Middle frontal gyrus (tissue), 1 donor: Measurements from ENCODE around the gene SCARF2.
"Not testable (repeated sequence)": the region's sequence is repeated elsewhere in the genome, so short reads cannot be mapped to it uniquely, and the experiment has no call there.

Source experiments
- DNase-seq: peaks from one replicate; pipeline ENCODE4 v3.0.0-alpha.2; 2015; ENCODE audit warnings: low spot score; ENCODE audit errors: extremely low spot score

The SCARF2 gene

DNA sequence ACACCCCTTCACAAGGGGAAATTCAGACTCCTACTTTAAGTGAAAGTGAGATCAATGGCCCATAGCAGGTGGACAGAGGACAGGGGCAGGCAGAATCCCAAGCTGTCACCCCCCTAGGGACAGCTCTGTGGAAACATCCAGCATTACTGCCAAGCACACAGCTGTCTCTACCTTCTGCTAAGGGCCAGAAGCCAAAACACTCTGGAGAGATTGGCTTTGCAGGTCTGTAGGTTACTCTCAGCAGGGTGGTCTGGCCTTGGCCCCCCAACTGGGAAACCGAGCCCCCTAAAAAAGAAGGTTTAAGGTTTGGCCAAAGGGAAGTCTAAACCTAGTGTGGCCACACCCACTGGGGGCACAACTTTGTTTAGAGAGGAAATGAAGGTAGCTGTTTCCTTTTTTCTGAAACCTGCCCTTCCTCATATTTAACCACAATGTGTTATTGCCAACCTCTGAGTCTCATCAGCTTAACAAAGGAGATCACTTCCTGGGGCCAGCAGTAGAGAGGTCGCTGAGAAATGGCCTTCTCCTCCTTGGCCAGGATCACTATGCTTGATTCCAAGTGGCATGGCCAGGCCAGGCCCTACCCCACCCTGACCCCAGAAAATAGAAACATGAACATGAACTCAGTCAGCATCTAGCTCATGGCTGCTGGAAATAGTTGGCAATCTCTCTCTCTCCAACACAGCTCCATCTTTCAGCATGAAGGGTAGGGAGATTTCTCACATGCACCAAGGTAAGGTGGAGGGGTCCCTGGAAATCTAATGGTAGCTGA, 25.9 kb upstream of the SCARF2 start:
- no peak for DNase-seq

DNA sequence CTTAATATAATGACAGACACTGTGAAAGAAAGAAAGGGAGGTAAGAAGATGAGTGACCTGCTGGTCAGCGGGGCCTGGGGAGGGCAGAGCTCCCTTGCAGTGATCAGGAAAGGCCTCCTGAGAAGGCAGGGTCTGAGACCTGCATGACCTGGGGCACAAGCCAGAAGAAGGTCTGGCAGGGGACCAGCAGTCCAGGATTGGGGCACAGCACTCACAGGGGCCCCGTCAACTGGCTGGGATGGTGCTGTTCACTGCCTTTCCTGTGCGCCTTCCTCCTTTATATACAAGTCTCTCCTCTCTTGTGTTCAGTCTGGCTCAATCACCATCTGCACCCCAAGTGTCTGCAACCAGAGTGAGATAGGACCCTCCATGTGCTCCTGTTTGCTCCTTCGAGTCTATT, 22.2 kb upstream of the SCARF2 start:
- no peak for DNase-seq

DNA sequence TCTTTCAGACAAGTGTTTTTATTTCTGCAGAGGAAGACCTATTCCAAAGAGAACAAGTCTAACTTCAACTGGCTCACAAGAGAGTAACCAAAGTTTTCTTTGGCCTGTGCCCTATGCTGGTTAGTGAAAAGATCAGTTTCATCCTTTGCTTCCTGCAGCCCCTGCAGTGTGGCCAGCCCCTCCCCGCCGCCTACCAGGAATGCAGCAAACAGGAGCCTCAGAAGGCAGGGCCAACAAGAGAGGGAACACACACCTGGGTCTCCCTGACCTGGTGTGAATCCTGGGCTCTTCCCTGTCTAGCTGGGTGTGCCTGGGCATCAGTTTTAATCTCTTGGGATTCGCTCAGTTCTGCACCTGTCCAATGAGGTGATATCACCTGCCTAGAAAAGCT, 21.5 kb upstream of the SCARF2 start:
- no peak for DNase-seq

DNA sequence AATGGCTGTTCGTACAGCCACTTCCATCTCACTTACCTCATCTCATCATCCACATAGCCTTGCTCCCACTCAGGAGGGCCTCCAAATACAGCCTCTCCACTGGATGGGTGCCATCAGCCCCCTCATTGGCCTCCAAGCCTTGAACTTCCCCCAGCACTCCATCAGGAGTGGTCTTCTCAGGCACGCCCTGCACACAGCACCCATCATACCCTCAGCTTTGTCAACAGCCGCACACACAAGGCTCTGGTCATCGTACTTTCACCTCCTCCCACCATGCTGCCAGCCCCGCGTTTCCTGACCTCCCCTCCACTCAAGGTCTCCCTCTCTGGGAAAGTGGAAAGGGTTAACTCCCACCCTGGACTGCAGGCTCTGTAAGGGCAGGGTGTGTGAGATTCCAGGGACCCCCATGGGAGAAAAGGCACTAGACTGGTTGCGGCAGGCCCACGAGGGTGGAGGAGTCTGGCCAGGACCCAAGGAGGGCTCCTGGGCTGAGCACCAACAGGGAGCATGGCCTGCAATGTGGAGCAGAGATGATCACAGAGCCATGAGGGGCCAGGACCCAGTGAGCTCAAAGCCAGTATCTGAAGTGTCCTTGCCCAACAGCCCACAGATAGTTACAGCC, 21.0 kb upstream of the SCARF2 start:
- DNase-seq: no peak

DNA sequence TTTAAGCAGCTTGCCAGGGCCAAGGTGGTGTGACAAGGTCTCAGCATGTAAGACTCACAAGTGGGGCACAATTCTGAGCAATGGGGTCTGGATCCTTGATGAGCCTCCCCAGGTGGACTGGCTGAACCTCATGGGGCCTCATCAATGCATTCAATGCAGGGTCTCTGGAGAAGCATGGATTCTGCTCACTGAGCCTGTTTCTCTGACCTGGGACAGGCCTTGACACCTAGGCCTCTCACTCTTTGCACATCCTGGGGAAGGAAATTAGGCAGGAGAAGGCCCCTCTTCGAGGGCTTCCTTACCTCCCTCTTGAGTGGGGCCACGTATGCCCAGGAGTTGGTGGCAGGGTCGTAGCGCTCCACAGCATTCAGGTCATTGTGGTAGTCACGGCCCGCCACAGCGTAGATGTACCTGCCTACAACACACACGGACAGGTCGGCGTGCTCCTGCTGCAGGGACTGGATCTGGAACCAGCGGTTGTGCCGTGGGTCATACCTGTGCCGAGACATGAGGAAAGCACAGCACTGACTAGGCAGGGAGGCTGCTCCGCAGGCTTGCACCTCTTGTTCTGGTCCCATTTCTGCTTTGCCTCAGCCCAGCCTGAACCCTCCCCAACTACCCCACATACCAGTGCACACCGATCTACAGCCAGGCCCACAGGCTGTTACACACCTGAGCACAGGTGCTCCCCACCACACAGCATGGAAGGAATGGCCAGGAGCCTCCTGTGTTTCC, 20.0 kb upstream of the SCARF2 start:
- DNase-seq: no peak

DNA sequence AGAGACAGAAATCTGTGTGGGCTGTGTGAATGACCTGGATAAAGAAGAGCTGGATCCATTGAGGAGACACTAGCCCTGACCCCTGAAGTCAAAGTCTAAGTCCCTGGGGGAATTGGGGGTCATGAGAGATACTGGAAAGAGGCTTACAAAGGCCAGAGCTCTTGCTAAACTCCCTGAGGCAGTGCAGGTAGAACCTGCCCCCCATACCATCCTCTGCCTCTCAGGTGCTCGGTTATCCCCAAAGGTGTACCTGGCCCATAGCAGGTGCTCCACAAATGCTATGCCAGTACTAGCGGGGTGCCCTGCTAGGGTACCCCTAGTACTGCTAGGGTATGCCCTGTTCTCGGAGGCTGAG, 19.1 kb upstream of the SCARF2 start:
- no peak for DNase-seq

DNA sequence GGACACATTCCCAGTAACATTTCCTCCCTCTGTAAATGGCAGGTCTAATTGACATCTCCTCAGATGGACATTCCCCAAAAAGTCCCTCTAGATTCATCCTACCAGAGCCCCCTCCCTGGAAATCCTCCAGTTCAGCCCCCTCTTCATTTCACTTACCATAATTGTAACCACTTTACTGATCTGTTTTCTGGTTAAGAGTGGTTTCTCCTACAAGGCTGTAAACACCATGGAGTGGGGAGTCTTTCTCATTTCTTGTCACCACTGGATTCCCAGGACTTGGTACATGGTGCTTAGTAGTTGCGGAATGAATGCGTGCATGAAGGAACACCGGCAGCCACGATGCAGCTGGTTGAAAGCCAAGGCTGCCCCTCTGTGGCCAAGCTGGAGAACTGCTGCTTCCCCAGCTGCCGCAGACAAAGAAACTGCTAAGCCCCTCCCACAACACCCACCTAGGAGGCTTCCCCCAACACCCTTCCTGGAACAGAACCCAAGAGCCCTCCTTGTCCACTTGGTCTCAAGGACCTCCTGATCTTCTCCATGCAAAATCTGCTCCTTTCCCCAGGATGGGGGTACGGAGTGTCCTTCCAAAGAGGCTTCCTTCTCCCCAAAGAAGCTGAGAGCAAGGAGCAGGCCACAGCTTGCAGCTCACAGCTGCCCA, 18.6 kb upstream of the SCARF2 start:
- DNase-seq: peak; percentile 49

DNA sequence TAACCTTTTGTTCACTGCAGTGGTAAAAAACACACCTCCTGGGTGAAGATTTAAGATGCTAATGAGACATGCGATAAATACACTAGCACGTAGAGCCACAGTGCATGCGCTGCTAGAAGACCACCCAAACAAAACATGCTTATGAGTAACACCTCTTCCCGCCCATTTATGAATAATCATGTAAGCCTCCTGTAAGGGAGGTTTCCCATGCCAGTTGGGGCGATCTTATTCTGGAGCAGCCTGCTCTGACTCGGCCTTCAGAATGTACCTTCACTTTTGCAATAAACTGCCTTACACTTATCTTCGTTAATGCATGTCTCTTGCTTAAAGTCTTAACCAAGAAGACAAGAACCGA, 18.1 kb upstream of the SCARF2 start:
- no peak for DNase-seq

DNA sequence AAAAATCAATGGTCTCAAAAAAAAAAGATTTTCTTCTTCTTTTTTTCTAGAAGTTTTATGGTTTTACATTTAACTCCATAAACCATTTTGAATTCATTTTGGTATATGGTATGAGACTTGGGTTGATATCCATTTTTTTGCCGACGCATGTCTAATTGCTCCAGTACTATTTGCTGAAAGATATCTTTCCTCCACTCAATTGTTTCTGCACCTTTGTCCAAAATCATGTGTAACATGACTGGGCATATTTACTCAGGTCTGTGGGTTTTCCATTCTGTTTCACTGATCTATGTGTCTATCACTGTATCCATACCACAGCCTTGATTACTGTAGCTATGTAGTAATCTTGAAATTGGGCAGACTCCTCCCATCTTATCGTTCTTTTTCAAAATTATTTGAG, 15.6 kb upstream of the SCARF2 start:
- DNase-seq: no peak

DNA sequence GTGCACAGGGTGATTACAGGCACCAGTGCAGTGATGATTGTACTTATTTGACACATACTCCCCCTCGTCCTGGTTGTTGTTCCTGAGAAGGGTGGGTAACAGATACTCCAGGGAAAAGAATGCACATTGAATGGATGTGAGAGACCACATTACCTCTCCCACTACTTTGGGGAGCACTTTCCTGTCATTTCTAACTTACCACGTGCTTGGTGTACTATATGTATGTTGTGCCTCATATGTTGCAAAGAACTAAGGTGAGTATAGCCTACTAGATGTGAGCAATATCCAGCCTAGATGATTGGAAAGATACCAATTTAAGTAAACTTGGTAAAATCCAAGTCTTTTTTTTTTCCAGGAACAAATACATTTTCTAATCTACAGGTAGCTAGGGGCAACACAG, 14.3 kb upstream of the SCARF2 start:
- no peak for DNase-seq

DNA sequence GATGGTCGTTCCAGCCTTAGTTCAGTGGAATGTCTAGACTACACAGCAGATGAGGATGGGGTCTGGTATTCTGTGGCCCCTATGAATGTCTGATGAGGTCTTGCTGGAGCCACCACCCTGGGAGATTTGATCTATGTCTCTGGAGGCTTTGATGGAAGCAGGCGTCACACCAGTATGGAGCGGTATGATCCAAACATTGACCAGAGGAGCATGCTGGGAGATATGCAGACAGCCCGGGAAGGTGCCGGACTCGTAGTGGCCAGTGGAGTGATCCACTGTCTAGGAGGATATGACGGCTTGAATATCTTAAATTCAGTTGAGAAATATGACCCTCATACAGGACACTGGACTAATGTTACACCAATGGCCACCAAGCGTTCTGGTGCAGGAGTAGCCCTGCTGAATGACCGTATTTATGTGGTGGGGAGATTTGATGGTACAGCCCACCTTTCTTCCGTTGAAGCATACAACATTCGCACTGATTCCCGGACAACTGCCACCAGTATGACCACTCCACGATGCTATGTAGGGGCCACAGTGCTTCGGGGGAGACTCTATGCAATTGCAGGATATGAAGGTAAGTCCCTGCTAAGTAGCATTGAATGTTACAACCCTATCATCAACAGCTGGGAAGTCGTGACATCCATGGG, 13.6 kb upstream of the SCARF2 start:
- DNase-seq: not testable (repeated sequence)

DNA sequence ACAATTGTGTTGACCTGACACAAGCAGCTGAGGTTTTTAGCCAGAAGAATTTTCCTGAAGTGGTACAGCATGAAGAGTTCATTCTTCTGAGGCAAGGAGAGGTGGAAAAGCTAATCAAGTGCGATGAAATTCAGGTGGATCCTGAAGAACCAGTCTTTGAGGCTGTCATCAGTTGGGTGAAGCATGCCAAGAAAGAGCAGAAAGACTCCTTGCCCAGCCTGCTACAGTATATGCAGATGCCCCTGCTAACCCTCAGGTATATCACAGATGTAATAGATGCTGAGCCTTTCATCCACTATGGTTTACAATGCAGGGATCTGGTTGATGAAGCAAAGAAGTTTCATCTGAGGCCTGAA, 12.9 kb upstream of the SCARF2 start:
- DNase-seq: no peak

DNA sequence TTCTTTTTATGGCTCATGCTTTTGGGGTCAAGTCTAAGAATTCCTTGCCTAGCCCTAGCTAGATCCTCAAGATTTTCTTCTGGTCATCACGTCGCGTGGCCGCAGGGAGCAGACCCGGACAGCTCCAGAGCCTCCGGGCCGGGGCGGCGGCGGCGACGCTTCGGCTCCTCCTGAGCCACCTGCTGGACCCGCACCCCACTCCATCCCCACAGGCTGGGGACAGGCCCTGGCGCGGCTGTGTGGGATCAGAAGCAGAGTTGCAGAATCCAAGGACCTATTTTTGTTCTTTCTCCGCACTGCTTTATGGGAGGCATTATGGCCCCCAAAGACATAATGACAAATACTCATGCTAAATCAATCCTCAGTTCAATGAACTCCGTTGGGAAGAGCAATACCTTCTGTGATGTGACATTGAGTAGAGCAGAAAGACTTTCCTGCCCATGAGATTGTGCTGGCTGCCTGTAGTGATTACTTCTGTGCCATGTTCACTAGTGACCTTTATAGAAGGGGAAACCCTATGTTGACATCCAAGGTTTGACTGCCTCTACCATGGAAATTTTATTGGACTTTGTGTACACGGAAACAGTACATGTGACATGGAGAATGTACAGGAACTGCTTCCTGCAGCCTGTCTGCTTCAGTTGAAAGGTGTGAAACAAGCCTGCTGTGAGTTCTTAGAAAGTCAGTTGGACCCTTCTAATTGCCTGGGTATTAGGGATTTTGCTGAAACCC, 12.4 kb upstream of the SCARF2 start:
- no peak for DNase-seq

DNA sequence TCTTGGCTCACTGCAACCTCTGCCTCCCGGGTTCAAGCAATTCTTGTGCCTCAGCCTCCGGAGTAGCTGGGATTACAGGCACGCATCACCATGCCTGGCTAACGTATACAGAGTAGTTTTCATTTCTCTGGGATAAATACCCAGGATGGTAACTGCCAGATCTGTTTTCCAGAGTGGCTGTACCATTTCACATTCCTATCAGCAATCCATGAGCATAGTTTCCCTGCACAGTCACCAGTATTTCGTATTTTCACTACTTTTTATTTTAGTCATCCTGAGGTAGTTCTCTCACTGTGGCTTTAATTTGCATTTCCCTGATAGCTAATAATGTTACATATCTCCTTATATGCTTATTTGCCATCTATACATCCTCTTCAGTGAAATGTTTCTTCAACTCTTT, 11.0 kb upstream of the SCARF2 start:
- no peak for DNase-seq

DNA sequence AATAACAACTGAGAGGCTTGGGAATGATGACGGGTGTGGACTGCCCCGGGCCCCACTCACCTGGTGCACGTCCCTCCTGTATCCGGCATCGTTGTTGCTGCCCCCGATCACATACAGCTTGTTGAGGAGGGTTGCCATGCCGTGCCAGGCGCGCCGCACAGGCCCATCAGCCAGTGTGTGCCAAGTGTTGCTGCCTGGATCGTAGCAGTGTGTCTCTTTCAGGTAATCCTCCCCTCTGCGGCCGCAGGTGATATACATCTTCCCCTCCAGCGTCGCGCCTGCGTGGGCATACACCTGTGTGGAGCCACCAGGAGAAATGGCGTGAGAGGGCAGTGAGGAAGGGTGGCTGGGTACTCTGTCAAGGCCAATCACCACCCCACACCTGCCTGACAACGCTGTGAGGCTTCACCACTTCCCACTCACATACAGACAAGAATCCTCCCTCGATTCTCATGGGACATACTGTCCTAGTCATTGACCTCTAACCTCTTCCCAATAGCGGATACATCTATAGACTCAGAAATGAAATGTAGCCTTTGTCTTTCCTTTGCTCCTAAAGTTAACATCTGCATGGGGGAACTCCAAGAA, 8.9 kb upstream of the SCARF2 start:
- DNase-seq: no peak

DNA sequence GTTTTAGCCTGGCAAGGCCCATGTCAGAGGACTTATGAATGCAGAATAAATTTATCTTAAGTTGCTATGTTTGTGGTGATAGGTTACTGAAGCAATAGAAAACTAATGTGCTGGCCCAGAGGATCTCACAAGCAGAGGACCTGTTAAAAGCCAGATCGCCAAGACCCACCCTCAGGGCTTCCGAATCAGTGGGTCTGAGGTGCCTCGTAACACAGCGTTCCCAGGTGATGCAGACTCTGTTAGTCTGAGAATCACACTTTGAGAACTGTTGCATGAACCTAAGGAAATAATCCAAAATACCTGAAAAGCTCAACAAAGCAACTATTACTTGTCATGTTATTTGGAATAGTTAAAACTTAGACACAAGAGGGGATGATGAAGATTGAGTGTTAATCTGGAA, 6.7 kb upstream of the SCARF2 start:
- no peak for DNase-seq

DNA sequence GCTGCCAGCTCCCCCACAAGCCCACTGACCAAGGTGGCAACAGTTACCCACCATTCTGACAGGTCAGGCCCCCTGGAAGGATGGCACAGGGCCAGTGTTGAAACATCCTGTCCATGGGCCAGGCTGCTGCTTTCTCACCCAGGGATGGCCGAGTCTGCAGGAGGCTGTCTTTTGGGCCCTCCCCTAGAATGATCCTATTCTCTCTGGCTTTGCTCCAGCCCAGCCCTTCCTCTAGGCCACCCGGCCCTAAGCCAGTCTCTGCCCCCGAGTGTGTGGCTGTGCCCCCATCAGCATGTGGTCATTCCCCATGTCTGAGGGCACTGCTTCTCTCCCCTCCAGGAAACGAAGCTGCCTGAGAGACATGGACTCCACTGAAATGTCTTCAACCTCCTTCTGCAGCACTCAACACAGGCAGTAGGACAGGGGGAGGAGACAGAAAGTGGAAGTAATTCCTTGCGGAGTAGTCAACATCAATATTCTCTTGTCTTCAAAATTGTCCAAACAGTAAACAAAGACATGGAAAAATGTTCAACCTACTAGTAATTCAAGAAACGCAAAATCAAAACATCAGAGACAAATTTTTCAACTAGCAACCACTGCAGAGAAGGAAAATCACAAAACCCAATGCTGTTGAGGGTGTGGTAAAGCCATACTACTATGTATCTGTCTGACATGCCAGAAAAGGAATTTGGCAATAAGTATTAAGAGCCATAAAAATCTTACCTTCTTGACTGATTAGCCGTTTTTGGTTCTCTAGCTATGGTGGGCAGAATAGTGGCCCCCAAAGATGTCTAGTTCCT, 5.1 kb upstream of the SCARF2 start:
- DNase-seq: no peak

DNA sequence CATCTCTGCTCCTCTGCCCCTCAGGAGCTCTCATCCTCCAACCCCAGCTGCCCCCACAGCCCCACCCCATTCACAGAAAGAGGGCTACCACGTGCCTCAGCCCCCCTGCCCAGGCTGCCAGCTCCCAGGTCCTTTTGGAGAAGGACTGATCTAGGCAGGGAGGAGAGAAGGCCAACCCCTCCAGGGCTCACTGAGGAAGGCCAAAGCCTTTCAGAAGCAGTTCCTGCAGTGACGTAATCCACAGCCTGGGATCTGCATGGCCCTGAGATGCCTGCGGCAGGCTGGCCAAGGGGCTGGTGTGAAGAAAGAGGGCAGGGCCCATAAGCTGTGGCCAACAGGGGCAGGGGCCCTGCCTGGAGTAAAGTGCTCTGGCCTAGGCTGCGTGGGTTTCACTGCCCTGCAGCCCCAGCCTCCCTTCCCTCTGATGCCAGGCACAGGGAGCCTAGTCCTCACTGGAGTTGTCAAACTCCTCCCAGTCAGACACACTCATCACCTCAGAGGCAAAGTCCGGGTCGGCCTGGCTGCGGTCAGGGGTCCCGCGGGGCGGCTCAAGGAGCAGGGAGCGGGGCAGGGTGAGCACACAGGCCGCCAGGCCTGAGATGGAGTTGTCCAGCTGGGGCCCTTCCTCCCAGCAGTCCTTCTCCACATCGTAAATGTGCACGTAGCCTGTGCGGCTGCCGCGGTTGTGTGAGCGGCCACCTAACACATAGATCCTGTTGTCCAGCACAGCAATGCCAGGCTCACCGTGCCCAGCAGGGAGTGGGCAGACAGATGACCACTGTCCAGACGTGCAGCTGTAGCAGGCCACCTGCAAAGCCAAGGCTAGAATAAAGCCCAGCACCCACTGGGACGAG, 4.2 kb upstream of the SCARF2 start:
- DNase-seq: no peak
